NK-92 (cell line): ENCODE results near the gene TNRC18.
"Not testable (repeated sequence)": the region's sequence is repeated elsewhere in the genome, so short reads cannot be mapped to it uniquely, and the experiment has no call there.

Experiments
- DNase-seq: peaks from one replicate; lab custom pipeline; 2025; ENCODE audit not compliant: unreplicated experiment; lab: John Stamatoyannopoulos, UW

TNRC18 gene

GRCh38 chr7:5295039-5296014 lies 128.3 kb downstream of the TNRC18 start:
- no peak for DNase-seq

- no peak for DNase-seq
Observed at GRCh38 chr7:5294169-5294987, 129.3 kb downstream of the TNRC18 start.

- not testable (repeated sequence) for DNase-seq
Observed at GRCh38 chr7:5291711-5292335, 131.8 kb downstream of the TNRC18 start.

GRCh38 chr7:5291301-5291700 lies 132.3 kb downstream of the TNRC18 start:
- DNase-seq = no peak

- no peak for DNase-seq
Observed at GRCh38 chr7:5289355-5289754, 134.3 kb downstream of the TNRC18 start.

GRCh38 chr7:5288560-5288959 lies 135.1 kb downstream of the TNRC18 start:
- not testable (repeated sequence) for DNase-seq

- no peak for DNase-seq
Observed at GRCh38 chr7:5287802-5288201, 135.8 kb downstream of the TNRC18 start.

- DNase-seq = not testable (repeated sequence)
Observed at GRCh38 chr7:5287373-5287772, 136.3 kb downstream of the TNRC18 start.

- DNase-seq = no peak
Observed at GRCh38 chr7:5286933-5287332, 136.7 kb downstream of the TNRC18 start.

- DNase-seq = no peak
Observed at GRCh38 chr7:5284304-5285281, 139.0 kb downstream of the TNRC18 start.

GRCh38 chr7:5283421-5284303 lies 140.0 kb downstream of the TNRC18 start:
- no peak for DNase-seq

- DNase-seq = no peak
Observed at GRCh38 chr7:5282543-5283316, 140.9 kb downstream of the TNRC18 start, which contains the start of gene SLC29A4. TSS of gene SLC29A4 (plus strand) at chr7:5282943. CDS start at chr7:5287817, 4,874 bp downstream.

GRCh38 chr7:5281598-5282500 lies 141.8 kb downstream of the TNRC18 start:
- not testable (repeated sequence) for DNase-seq

GRCh38 chr7:5279734-5280133 lies 143.9 kb downstream of the TNRC18 start:
- DNase-seq = no peak

- no peak for DNase-seq
Observed at GRCh38 chr7:5278766-5279165, 144.9 kb downstream of the TNRC18 start.

GRCh38 chr7:5276611-5277010 lies 147.0 kb downstream of the TNRC18 start:
- no peak for DNase-seq

- not testable (repeated sequence) for DNase-seq
Observed at GRCh38 chr7:5276123-5276522, 147.5 kb downstream of the TNRC18 start.
